Upper lobe of left lung (tissue), 6 donors: Measurements from ENCODE around the gene ZNF280A. TPM values are rescaled to one million over a fixed set of nuclear protein-coding genes. Genes with fewer than 3 reads are reported as not detected.

ENCODE experiments used
- ATAC-seq, 2 donors: fragments of 200-7000 bp; cut with Tn5 transposase; one replicate each; pipeline ENCODE4 v1.9.1; 2022; ENCODE audit warnings: mild to moderate bottlenecking in 2 of 2, moderate library complexity in 2 of 2; ENCODE audit not compliant: low FRiP score in 2 of 2
- DNase-seq, 2 donors: peaks; one replicate each; pipeline ENCODE4 v3.0.0-alpha.2; 2019 to 2020
- H3K27ac ChIP-seq, 4 donors: fragments of 200-600 bp; sonication (generic); one replicate each; pipeline ENCODE4 v1.5.1; 2016 to 2019
- H3K27me3 ChIP-seq, 4 donors: fragments of 200-600 bp; sonication (generic); one replicate each; pipeline ENCODE4 v1.5.1; 2017 to 2019
- H3K36me3 ChIP-seq, 4 donors: fragments of 200-600 bp; sonication (generic); one replicate each; pipeline ENCODE4 v1.5.1; 2016 to 2019
- H3K4me1 ChIP-seq, 4 donors: fragments of 200-600 bp; sonication (generic); one replicate each; pipeline ENCODE4 v1.5.1; 2018 to 2019
- H3K4me3 ChIP-seq, 4 donors: fragments of 200-600 bp; sonication (generic); one replicate each; pipeline ENCODE4 v1.5.1; 2017 to 2019; ENCODE audit warnings: mild to moderate bottlenecking in 2 of 4, moderate library complexity in 1 of 4
- H3K9me3 ChIP-seq, 4 donors: fragments of 200-600 bp; sonication (generic); one replicate each; pipeline ENCODE4 v1.5.1; 2018 to 2019
- CTCF ChIP-seq, 6 experiments: fragments of 450-650 bp in 4 of 6; fragments of 200-600 bp in 2 of 6; sonication (generic) in 2 of 6; IDR thresholded peaks; one replicate each; pipeline ENCODE4 v1.5.1; 2016 to 2019; ENCODE audit warnings: antibody characterized with exemption in 6 of 6
- EP300 ChIP-seq, 4 donors: sonication (generic); formaldehyde crosslinking; IDR thresholded peaks; one replicate each; pipeline ENCODE4 v1.5.1; 2017; ENCODE audit warnings: antibody characterized with exemption in 4 of 4, control low read depth in 2 of 4
- POLR2A ChIP-seq, 4 donors: fragments of 450-650 bp; IDR thresholded peaks; one replicate each; pipeline ENCODE4 v1.5.1; 2016 to 2017; ENCODE audit warnings: antibody characterized with exemption in 4 of 4, mild to moderate bottlenecking in 2 of 4
- POLR2AphosphoS5 ChIP-seq, 2 donors: sonication (generic); formaldehyde crosslinking; IDR thresholded peaks; one replicate each; pipeline ENCODE4 v1.5.1; 2017; ENCODE audit warnings: antibody characterized with exemption in 2 of 2
- WGBS, 2 donors: methylation state at CpG; one replicate each; pipeline ENCODE4 v1.1.5; 2017 to 2018; 5-methylcytosine and 5-hydroxymethylcytosine counted together
- total RNA-seq, 6 donors: library from RNA; depleted of rRNA in 4 of 6; stranded (reverse); fragments of >200 nt in 4 of 6; gene quantifications; one replicate each; pipeline versions ENCODE4 v1.1.0 to v1.2.1, GENCODE V29; 2016 to 2021
- donor health status: DM: no; HTN: no; CAD: no; lungs with moderate emphysema.
- donor health status: DM: no; HTN: yes; CAD: no; lungs with severe emphysema.

ZNF280A gene
- total RNA-seq, 6 donors from 2014 or later: not detected

- Histone ChIP-seq H3K4me3 (no peak overlapping the region), H3K27ac (no peak overlapping the region), H3K27me3 (no peaks in the 10 kb centered on the region), H3K4me1 (no peaks in the 10 kb centered on the region), H3K9me3 (no peaks in the 10 kb centered on the region), H3K36me3 (no peaks in the 10 kb centered on the region)
- DNase-seq (no peak), ATAC-seq (no peak)
- 89 to 93% methylated on average over 12 of the region's 12 CpGs for WGBS, 2 donors
- TF ChIP-seq POLR2A (IDR thresholded peaks at IDR 0.05) (no peak), POLR2AphosphoS5 (IDR thresholded peaks at IDR 0.05) (no peak), EP300 (IDR thresholded peaks at IDR 0.05) (no peak), CTCF (IDR thresholded peaks at IDR 0.05) (no peak)
These were observed 32.0 kb downstream of the ZNF280A start for GRCh38 chr22:22487869-22488597.

DNA sequence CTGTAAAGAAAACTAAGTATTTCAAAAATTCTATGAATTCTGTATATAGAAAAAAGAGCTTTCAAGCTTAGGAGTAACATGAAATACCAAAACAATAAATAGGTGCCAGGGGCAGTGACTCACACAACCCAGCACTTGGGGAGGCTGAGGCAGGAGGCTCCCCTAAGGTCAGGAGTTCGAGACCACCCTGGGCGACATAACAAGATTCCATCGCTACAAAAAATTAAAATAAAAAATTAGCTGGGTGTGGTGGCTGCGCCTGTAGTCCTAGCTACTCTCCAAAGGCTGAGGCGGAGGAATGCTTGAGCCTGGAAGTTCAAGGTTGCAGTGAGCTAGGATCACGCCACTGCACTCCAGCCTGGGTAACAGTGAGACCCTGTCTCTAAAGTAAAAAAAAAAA, 33.0 kb downstream of the ZNF280A start:
- TF ChIP-seq POLR2A (IDR thresholded peaks at IDR 0.05) (no peak), POLR2AphosphoS5 (IDR thresholded peaks at IDR 0.05) (no peak), EP300 (IDR thresholded peaks at IDR 0.05) (no peak), CTCF (IDR thresholded peaks at IDR 0.05) (no peak)
- no peaks in the 10 kb centered on the region for H3K27me3 ChIP-seq
- no peak for DNase-seq
- no peak overlapping the region for H3K27ac ChIP-seq
- H3K36me3 ChIP-seq: no peaks in the 10 kb centered on the region
- no peak overlapping the region for H3K4me3 ChIP-seq
- 96 to 98% methylated on average over 6 of the region's 6 CpGs for WGBS, 2 donors
- H3K9me3 ChIP-seq: no peaks in the 10 kb centered on the region
- no peaks in the 10 kb centered on the region for H3K4me1 ChIP-seq
- no peak for ATAC-seq

- no peak for DNase-seq
- no peaks in the 10 kb centered on the region for H3K27me3 ChIP-seq
- H3K4me3 ChIP-seq: no peak overlapping the region
- no peaks in the 10 kb centered on the region for H3K9me3 ChIP-seq
- ATAC-seq: no peak
- no peaks in the 10 kb centered on the region for H3K36me3 ChIP-seq
- WGBS, 2 donors: 94 to 95% methylated on average over 4 of the region's 4 CpGs
- H3K27ac ChIP-seq: no peak overlapping the region
- TF ChIP-seq EP300 (IDR thresholded peaks at IDR 0.05) (no peak), POLR2AphosphoS5 (IDR thresholded peaks at IDR 0.05) (no peak), POLR2A (IDR thresholded peaks at IDR 0.05) (no peak), CTCF (IDR thresholded peaks at IDR 0.05) (no peak)
- H3K4me1 ChIP-seq: no peaks in the 10 kb centered on the region
These were observed 33.8 kb downstream of the ZNF280A start for GRCh38 chr22:22486132-22486899.

- no peak for TF ChIP-seq POLR2A (IDR thresholded peaks at IDR 0.05)
- no peak for TF ChIP-seq CTCF (IDR thresholded peaks at IDR 0.05)
- H3K9me3 ChIP-seq: no peaks in the 10 kb centered on the region
- no peak overlapping the region for H3K4me3 ChIP-seq
- ATAC-seq (no peak), DNase-seq (no peak)
- no peak overlapping the region for H3K27ac ChIP-seq
- no peaks in the 10 kb centered on the region for H3K4me1 ChIP-seq
- no peaks in the 10 kb centered on the region for H3K27me3 ChIP-seq
- WGBS, 2 donors: 94 to 95% methylated on average over 3 of the region's 3 CpGs
- H3K36me3 ChIP-seq: no peaks in the 10 kb centered on the region
These were observed 34.5 kb downstream of the ZNF280A start for GRCh38 chr22:22485524-22485923.
